ENCODE measurements around the gene TENM3. TPM values are rescaled to one million over a fixed set of nuclear protein-coding genes. Genes with fewer than 3 reads are reported as not detected.

TENM3 gene
- total and polyA plus RNA-seq, 10 of the 15 experiments (the other 5 are each of a cell fraction or from before 2014, with no cell fraction given): 0.01 to 1.7 (median 0.08) TPM; not detected in 2

GRCh38 chr4:182507805-182508204 is 264.6 kb downstream of the TENM3 start:
- ChIA-PET SMC1A (ENCODE audit: uncharacterized antibody, unreplicated experiment) (interaction anchor here (1.6 kb wide), 1 partner anchor 418 kb away, joined by 4 read pairs; no protein-coding TSS in a partner anchor), POLR2A (no interaction called here), CTCF (no interaction called here), RAD21 (ENCODE audit: unreplicated experiment) (no interaction called here)
- FAIRE-seq (no peak), DNase-seq (ENCODE audit: low read depth, low spot score) (no peak), ATAC-seq (no peak)
- in situ Hi-C loops (cut with MboI) (no loop called here), intact Hi-C loops (cut with micrococcal nuclease; ENCODE audit: unreplicated experiment) (no loop called here)
- TF ChIP-seq YBX1 (IDR thresholded peaks at IDR 0.05): no peak
- TF ChIP-seq LARP7 (IDR thresholded peaks at IDR 0.05): no peak
- TF ChIP-seq SPI1 (IDR thresholded peaks at IDR 0.05; ENCODE audit: borderline replicate concordance, insufficient read depth, low read depth, low read length): no peak
- TF ChIP-seq ZNF622 (IDR thresholded peaks at IDR 0.05): no peak
- TF ChIP-seq ZNF24 (IDR thresholded peaks at IDR 0.05): no peak
- TF ChIP-seq CBX3 (IDR thresholded peaks at IDR 0.05; ENCODE audit: borderline replicate concordance, low read depth): no peak
- no peak for TF ChIP-seq CBFB (IDR thresholded peaks at IDR 0.05; ENCODE audit: low read depth)
- Histone ChIP-seq H3K9me3 (replicated peaks; ENCODE audit: control insufficient read depth, insufficient read depth, low read length) (no peaks in the 10 kb centered on the region), H4K20me1 (ENCODE audit: control insufficient read depth, insufficient read depth) (no peaks in the 10 kb centered on the region), H3K4me3 (no peak overlapping the region), H3K9ac (ENCODE audit: control insufficient read depth, insufficient read depth, low read length) (no peak overlapping the region), H3K36me3 (ENCODE audit: control insufficient read depth in 2 of 2, insufficient read depth in 2 of 2, low read length in 1 of 2) (no peaks in the 10 kb centered on the region), H3K27ac (ENCODE audit: control insufficient read depth, insufficient read depth) (no peak overlapping the region), H3K79me2 (ENCODE audit: control insufficient read depth, insufficient read depth, low read length) (no peaks in the 10 kb centered on the region), H3K27me3 (replicated peaks in 1 of 2; ENCODE audit: control insufficient read depth in 2 of 2, insufficient read depth in 2 of 2, low read length in 1 of 2) (no peaks in the 10 kb centered on the region), H2AFZ (ENCODE audit: control insufficient read depth, low read depth, low read length) (no peak overlapping the region), H3K4me2 (ENCODE audit: control insufficient read depth, insufficient read depth) (no peak overlapping the region), H3K4me1 (ENCODE audit: control insufficient read depth, insufficient read depth, low read length) (no peaks in the 10 kb centered on the region)
- 13% methylated on average over 3 of the region's 3 CpGs for WGBS (ENCODE audit: insufficient coverage, insufficient replicate concordance, low lambda C conversion rate, missing lambda C conversion rate)
- no TSS peak for BruUV-seq (replicated peaks)

- no peak overlapping the region for H3K9ac ChIP-seq (ENCODE audit: control insufficient read depth, insufficient read depth, low read length)
- no peaks in the 10 kb centered on the region for H4K20me1 ChIP-seq (ENCODE audit: control insufficient read depth, insufficient read depth)
- H3K4me3 ChIP-seq: no peak overlapping the region
- H2AFZ ChIP-seq (ENCODE audit: control insufficient read depth, low read depth, low read length): no peak overlapping the region
- no peaks in the 10 kb centered on the region; a peak in 2 of 4 replicates for H3K27me3 ChIP-seq (replicated peaks in 1 of 2; ENCODE audit: control insufficient read depth in 2 of 2, insufficient read depth in 2 of 2, low read length in 1 of 2)
- no peaks in the 10 kb centered on the region for H3K36me3 ChIP-seq (ENCODE audit: control insufficient read depth in 2 of 2, insufficient read depth in 2 of 2, low read length in 1 of 2)
- no peak overlapping the region for H3K4me2 ChIP-seq (ENCODE audit: control insufficient read depth, insufficient read depth)
- in situ Hi-C loops (cut with MboI) (no loop called here), intact Hi-C loops (cut with micrococcal nuclease; ENCODE audit: unreplicated experiment) (no loop called here)
- H3K79me2 ChIP-seq (ENCODE audit: control insufficient read depth, insufficient read depth, low read length): no peaks in the 10 kb centered on the region
- ChIA-PET SMC1A (ENCODE audit: uncharacterized antibody, unreplicated experiment) (interaction anchor here (0.8 to 1.0 kb wide), 2 partner anchors 8 to 24 kb away, joined by 3 to 4 read pairs; no protein-coding TSS in a partner anchor), POLR2A (no interaction called here), CTCF (no interaction called here), RAD21 (ENCODE audit: unreplicated experiment) (interaction anchor here (1.1 kb wide), 1 partner anchor 130 kb away, joined by 3 read pairs; no protein-coding TSS in a partner anchor)
- ATAC-seq (no peak), FAIRE-seq (no peak), DNase-seq (ENCODE audit: low read depth, low spot score) (no peak)
- no peaks in the 10 kb centered on the region for H3K4me1 ChIP-seq (ENCODE audit: control insufficient read depth, insufficient read depth, low read length)
- no TSS peak for BruUV-seq (replicated peaks)
- WGBS (ENCODE audit: insufficient coverage, insufficient replicate concordance, low lambda C conversion rate, missing lambda C conversion rate): 51% methylated on average over 2 of the region's 2 CpGs
- no peaks in the 10 kb centered on the region for H3K9me3 ChIP-seq (replicated peaks; ENCODE audit: control insufficient read depth, insufficient read depth, low read length)
- no peak overlapping the region for H3K27ac ChIP-seq (ENCODE audit: control insufficient read depth, insufficient read depth)
- TF ChIP-seq SP1 (IDR thresholded peaks at IDR 0.05; ENCODE audit: low read depth, low read length): no peak
- no peak for TF ChIP-seq NFXL1 (IDR thresholded peaks at IDR 0.05; ENCODE audit: borderline replicate concordance)
- TF ChIP-seq POLR2A (IDR thresholded peaks at IDR 0.05; ENCODE audit: low read depth, low read length): no peak
- TF ChIP-seq, protein P1, sequence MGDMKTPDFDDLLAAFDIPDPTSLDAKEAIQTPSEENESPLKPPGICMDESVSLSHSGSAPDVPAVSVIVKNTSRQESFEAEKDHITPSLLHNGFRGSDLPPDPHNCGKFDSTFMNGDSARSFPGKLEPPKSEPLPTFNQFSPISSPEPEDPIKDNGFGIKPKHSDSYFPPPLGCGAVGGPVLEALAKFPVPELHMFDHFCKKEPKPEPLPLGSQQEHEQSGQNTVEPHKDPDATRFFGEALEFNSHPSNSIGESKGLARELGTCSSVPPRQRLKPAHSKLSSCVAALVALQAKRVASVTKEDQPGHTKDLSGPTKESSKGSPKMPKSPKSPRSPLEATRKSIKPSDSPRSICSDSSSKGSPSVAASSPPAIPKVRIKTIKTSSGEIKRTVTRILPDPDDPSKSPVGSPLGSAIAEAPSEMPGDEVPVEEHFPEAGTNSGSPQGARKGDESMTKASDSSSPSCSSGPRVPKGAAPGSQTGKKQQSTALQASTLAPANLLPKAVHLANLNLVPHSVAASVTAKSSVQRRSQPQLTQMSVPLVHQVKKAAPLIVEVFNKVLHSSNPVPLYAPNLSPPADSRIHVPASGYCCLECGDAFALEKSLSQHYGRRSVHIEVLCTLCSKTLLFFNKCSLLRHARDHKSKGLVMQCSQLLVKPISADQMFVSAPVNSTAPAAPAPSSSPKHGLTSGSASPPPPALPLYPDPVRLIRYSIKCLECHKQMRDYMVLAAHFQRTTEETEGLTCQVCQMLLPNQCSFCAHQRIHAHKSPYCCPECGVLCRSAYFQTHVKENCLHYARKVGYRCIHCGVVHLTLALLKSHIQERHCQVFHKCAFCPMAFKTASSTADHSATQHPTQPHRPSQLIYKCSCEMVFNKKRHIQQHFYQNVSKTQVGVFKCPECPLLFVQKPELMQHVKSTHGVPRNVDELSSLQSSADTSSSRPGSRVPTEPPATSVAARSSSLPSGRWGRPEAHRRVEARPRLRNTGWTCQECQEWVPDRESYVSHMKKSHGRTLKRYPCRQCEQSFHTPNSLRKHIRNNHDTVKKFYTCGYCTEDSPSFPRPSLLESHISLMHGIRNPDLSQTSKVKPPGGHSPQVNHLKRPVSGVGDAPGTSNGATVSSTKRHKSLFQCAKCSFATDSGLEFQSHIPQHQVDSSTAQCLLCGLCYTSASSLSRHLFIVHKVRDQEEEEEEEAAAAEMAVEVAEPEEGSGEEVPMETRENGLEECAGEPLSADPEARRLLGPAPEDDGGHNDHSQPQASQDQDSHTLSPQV (IDR thresholded peaks at IDR 0.05): no peak
- TF ChIP-seq HDAC6 (IDR thresholded peaks at IDR 0.05; ENCODE audit: unreplicated experiment): no peak
- TF ChIP-seq, protein P2, sequence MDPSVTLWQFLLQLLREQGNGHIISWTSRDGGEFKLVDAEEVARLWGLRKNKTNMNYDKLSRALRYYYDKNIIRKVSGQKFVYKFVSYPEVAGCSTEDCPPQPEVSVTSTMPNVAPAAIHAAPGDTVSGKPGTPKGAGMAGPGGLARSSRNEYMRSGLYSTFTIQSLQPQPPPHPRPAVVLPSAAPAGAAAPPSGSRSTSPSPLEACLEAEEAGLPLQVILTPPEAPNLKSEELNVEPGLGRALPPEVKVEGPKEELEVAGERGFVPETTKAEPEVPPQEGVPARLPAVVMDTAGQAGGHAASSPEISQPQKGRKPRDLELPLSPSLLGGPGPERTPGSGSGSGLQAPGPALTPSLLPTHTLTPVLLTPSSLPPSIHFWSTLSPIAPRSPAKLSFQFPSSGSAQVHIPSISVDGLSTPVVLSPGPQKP (IDR thresholded peaks at IDR 0.05; ENCODE audit: low read depth, low read length): no peak
- TF ChIP-seq RAD51 (IDR thresholded peaks at IDR 0.05): no peak
- TF ChIP-seq SIX5 (IDR thresholded peaks at IDR 0.05; ENCODE audit: low read depth, low read length, severe bottlenecking): no peak
Observed at GRCh38 chr4:182510836-182511235, 267.6 kb downstream of the TENM3 start.

Data from GM12878 (cell line).